Measurements from ENCODE around the gene TNFAIP8. TPM values are rescaled to one million over a fixed set of nuclear protein-coding genes. Genes with fewer than 3 reads are reported as not detected.

The TNFAIP8 gene
- total RNA-seq, 1 donor from 2014 or later: 25.9 TPM

DNA sequence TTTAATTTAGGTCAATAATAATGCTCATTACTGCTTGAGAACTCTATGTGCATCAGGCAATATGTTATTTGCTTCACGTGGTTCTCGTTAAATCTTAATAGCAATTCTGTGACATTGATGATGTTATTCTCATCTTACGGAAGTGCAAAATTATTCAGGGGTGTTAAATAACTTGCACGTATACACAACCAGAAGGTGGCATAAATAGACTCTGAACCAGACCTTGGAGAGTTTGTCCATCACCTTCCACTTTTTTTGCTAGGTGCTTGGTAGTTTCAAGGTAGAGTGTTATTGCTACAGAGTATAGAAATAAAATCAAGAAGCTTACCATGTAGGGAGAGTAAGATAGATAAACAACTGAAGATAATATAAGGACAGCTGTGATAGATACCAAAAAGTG, 23.6 kb upstream of the TNFAIP8 start:
- H3K4me3 Mint-ChIP-seq (ENCODE audit: unreplicated experiment): no peak overlapping the region
- no peak overlapping the region for H3K27ac ChIP-seq (ENCODE audit: low read depth, low read length)
- H2AFZ ChIP-seq (ENCODE audit: low read depth, low read length): no peak overlapping the region
- no peaks in the 10 kb centered on the region for H3K9me3 Mint-ChIP-seq (ENCODE audit: unreplicated experiment)
- no peaks in the 10 kb centered on the region for H3K36me3 Mint-ChIP-seq (ENCODE audit: low read depth, unreplicated experiment)
- no peaks in the 10 kb centered on the region for H3K9me3 ChIP-seq (ENCODE audit: insufficient read depth, low read depth, low read length)
- DNase-seq (ENCODE audit: low read depth) (no peak), FAIRE-seq (no peak)
- H4K20me1 ChIP-seq (ENCODE audit: insufficient read depth, low read length): no peaks in the 10 kb centered on the region
- peaks cover 54% of the 10 kb centered on the region for H3K4me1 Mint-ChIP-seq (ENCODE audit: low read depth, unreplicated experiment)
- no peak overlapping the region for H3K4me2 ChIP-seq (ENCODE audit: low read length)
- TF ChIP-seq CTCF (IDR thresholded peaks at IDR 0.05; ENCODE audit: insufficient read depth, low read depth, low read length) (no peak), EZH2 (IDR thresholded peaks at IDR 0.05; ENCODE audit: insufficient read depth, low read length) (no peak)
- no peaks in the 10 kb centered on the region for H3K27me3 ChIP-seq (ENCODE audit: insufficient read depth, low read length)
- H3K36me3 ChIP-seq (ENCODE audit: insufficient read depth, low read length): no peaks in the 10 kb centered on the region
- no peak overlapping the region for H3K4me3 ChIP-seq (ENCODE audit: insufficient read depth, low read depth, low read length)
- no peaks in the 10 kb centered on the region for H3K27me3 Mint-ChIP-seq (ENCODE audit: low read depth, unreplicated experiment)
- H3K79me2 ChIP-seq (ENCODE audit: insufficient read depth, low read length): peaks cover 3% of the 10 kb centered on the region
- H3K4me1 ChIP-seq (ENCODE audit: insufficient read depth, low read length): peaks cover 17% of the 10 kb centered on the region
- no peak overlapping the region for H3K27ac Mint-ChIP-seq (ENCODE audit: unreplicated experiment)
- no peak overlapping the region for H3K9ac ChIP-seq (ENCODE audit: low read length)

GRCh38 chr5:119332978-119333401, 22.8 kb upstream of the TNFAIP8 start:
- H2AFZ ChIP-seq (ENCODE audit: low read depth, low read length): no peak overlapping the region
- no peaks in the 10 kb centered on the region for H4K20me1 ChIP-seq (ENCODE audit: insufficient read depth, low read length)
- no peaks in the 10 kb centered on the region for H3K9me3 ChIP-seq (ENCODE audit: insufficient read depth, low read depth, low read length)
- FAIRE-seq (no peak), DNase-seq (ENCODE audit: low read depth) (no peak)
- H3K79me2 ChIP-seq (ENCODE audit: insufficient read depth, low read length): peaks cover 5% of the 10 kb centered on the region
- Mint-ChIP-seq H3K4me1 (ENCODE audit: low read depth, unreplicated experiment) (peaks cover 53% of the 10 kb centered on the region), H3K4me3 (ENCODE audit: unreplicated experiment) (no peak overlapping the region), H3K36me3 (ENCODE audit: low read depth, unreplicated experiment) (no peaks in the 10 kb centered on the region), H3K27ac (ENCODE audit: unreplicated experiment) (no peak overlapping the region), H3K27me3 (ENCODE audit: low read depth, unreplicated experiment) (no peaks in the 10 kb centered on the region), H3K9me3 (ENCODE audit: unreplicated experiment) (no peaks in the 10 kb centered on the region)
- no peaks in the 10 kb centered on the region for H3K27me3 ChIP-seq (ENCODE audit: insufficient read depth, low read length)
- H3K9ac ChIP-seq (ENCODE audit: low read length): no peak overlapping the region
- no peak overlapping the region for H3K27ac ChIP-seq (ENCODE audit: low read depth, low read length)
- no peak overlapping the region for H3K4me3 ChIP-seq (ENCODE audit: insufficient read depth, low read depth, low read length)
- no peaks in the 10 kb centered on the region for H3K36me3 ChIP-seq (ENCODE audit: insufficient read depth, low read length)
- peaks cover 13% of the 10 kb centered on the region for H3K4me1 ChIP-seq (ENCODE audit: insufficient read depth, low read length)
- no peak overlapping the region for H3K4me2 ChIP-seq (ENCODE audit: low read length)
- no peak for TF ChIP-seq CTCF (IDR thresholded peaks at IDR 0.05; ENCODE audit: insufficient read depth, low read depth, low read length)
- no peak for TF ChIP-seq EZH2 (IDR thresholded peaks at IDR 0.05; ENCODE audit: insufficient read depth, low read length)

DNA sequence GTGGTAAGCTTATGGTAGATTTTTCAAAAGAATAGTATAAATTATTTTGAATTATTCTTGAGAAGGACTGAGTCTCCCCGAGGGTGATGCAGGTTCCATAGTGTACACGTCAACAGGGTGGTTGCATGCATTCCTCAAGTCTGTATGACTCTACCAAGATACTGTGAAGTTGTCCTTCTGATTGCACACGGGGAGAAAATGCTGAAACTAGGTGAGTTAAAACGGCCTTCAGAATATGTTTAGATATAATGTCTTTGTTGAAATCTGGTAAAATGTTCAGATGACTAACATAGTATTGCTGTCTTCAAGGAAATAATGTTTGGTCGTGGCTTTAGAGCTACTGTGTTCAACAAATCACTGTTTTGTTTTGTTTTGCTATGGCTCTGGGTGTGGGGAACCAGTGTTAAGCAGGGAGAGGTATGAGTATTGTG, 22.4 kb upstream of the TNFAIP8 start:
- Histone ChIP-seq H3K4me2 (ENCODE audit: low read length) (no peak overlapping the region), H3K27ac (ENCODE audit: low read depth, low read length) (no peak overlapping the region), H3K4me3 (ENCODE audit: insufficient read depth, low read depth, low read length) (no peak overlapping the region), H3K36me3 (ENCODE audit: insufficient read depth, low read length) (no peaks in the 10 kb centered on the region), H4K20me1 (ENCODE audit: insufficient read depth, low read length) (no peaks in the 10 kb centered on the region), H3K79me2 (ENCODE audit: insufficient read depth, low read length) (peaks cover 5% of the 10 kb centered on the region), H3K9ac (ENCODE audit: low read length) (no peak overlapping the region), H3K9me3 (ENCODE audit: insufficient read depth, low read depth, low read length) (no peaks in the 10 kb centered on the region), H3K4me1 (ENCODE audit: insufficient read depth, low read length) (peaks cover 9% of the 10 kb centered on the region), H2AFZ (ENCODE audit: low read depth, low read length) (no peak overlapping the region), H3K27me3 (ENCODE audit: insufficient read depth, low read length) (no peaks in the 10 kb centered on the region)
- DNase-seq (ENCODE audit: low read depth) (no peak), FAIRE-seq (no peak)
- Mint-ChIP-seq H3K4me3 (ENCODE audit: unreplicated experiment) (no peak overlapping the region), H3K27me3 (ENCODE audit: low read depth, unreplicated experiment) (no peaks in the 10 kb centered on the region), H3K4me1 (ENCODE audit: low read depth, unreplicated experiment) (peaks cover 49% of the 10 kb centered on the region), H3K36me3 (ENCODE audit: low read depth, unreplicated experiment) (no peaks in the 10 kb centered on the region), H3K9me3 (ENCODE audit: unreplicated experiment) (no peaks in the 10 kb centered on the region), H3K27ac (ENCODE audit: unreplicated experiment) (no peak overlapping the region)
- TF ChIP-seq EZH2 (IDR thresholded peaks at IDR 0.05; ENCODE audit: insufficient read depth, low read length) (no peak), CTCF (IDR thresholded peaks at IDR 0.05; ENCODE audit: insufficient read depth, low read depth, low read length) (no peak)
